OCI-LY1 (cell line): ENCODE data around the gene TRA2B.

Source experiments
- H2AFZ ChIP-seq: fragments of 200-600 bp; sonication (generic), shearing (Covaris generic); 2 replicates; pipeline ENCODE4 v1.6.0; 2014; ENCODE audit warnings: antibody characterized with exemption, mild to moderate bottlenecking, low read length
- H3F3A ChIP-seq: fragments of 200-600 bp; sonication (generic), shearing (Covaris generic); 2 replicates; pipeline ENCODE4 v1.6.0; 2014; ENCODE audit warnings: mild to moderate bottlenecking, antibody characterized with exemption, low read length, moderate library complexity; ENCODE audit not compliant: insufficient read depth
- H3K27ac ChIP-seq: fragments of 200-600 bp; sonication (generic); 2 replicates; pipeline ENCODE4 v1.5.1; 2014; ENCODE audit warnings: low read length, mixed run types, mild to moderate bottlenecking, low read depth; ENCODE audit not compliant: poor library complexity, severe bottlenecking
- H3K27me3 ChIP-seq: fragments of 200-600 bp; sonication (generic); 2 replicates; pipeline ENCODE4 v1.6.0; 2014; ENCODE audit warnings: antibody characterized with exemption, mild to moderate bottlenecking, low read length, moderate library complexity; ENCODE audit not compliant: insufficient read depth
- H3K36me3 ChIP-seq: fragments of 200-600 bp; sonication (generic); 2 replicates; pipeline ENCODE4 v1.6.1; 2014; ENCODE audit warnings: mild to moderate bottlenecking, antibody characterized with exemption, low read length, moderate library complexity, mixed read lengths; ENCODE audit not compliant: insufficient read depth
- H3K4me1 ChIP-seq: fragments of 200-600 bp; sonication (generic); 2 replicates; pipeline ENCODE4 v1.5.1; 2014; ENCODE audit warnings: mild to moderate bottlenecking, low read length, moderate library complexity; ENCODE audit not compliant: insufficient read depth, severe bottlenecking
- H3K4me2 ChIP-seq: fragments of 200-600 bp; sonication (generic), shearing (Covaris generic); 2 replicates; pipeline ENCODE4 v1.6.1; 2014; ENCODE audit warnings: low read length
- H3K4me3 ChIP-seq: fragments of 200-600 bp; sonication (generic); 2 replicates; pipeline ENCODE4 v1.5.1; 2014; ENCODE audit warnings: low read length, low read depth, mild to moderate bottlenecking, mixed read lengths; ENCODE audit not compliant: poor library complexity, severe bottlenecking
- H3K79me2 ChIP-seq: fragments of 200-600 bp; shearing (Covaris generic); 2 replicates; pipeline ENCODE4 v1.6.1; 2016; ENCODE audit warnings: mixed run types, low read length, mixed read lengths; ENCODE audit not compliant: insufficient read depth
- H3K9ac ChIP-seq: fragments of 200-600 bp; sonication (generic), shearing (Covaris generic); 2 replicates; pipeline ENCODE4 v1.6.1; 2014; ENCODE audit warnings: mild to moderate bottlenecking, low read length, mixed read lengths
- H3K9me2 ChIP-seq: fragments of 200-600 bp; sonication (generic), shearing (Covaris generic); 2 replicates; pipeline ENCODE4 v1.6.1; 2014; ENCODE audit warnings: low read depth, mild to moderate bottlenecking, low read length, mixed read lengths
- H3K9me3 ChIP-seq: fragments of 200-600 bp; shearing (Covaris generic); 2 replicates; pipeline ENCODE4 v1.6.1; 2014; ENCODE audit warnings: low read length, mixed read lengths
- H4K20me1 ChIP-seq: fragments of 200-600 bp; sonication (generic), shearing (Covaris generic); 2 replicates; pipeline ENCODE4 v1.6.0; 2016; ENCODE audit warnings: mild to moderate bottlenecking, low read length; ENCODE audit not compliant: insufficient read depth
- CTCF ChIP-seq: fragments of 200-600 bp; sonication (generic), shearing (Covaris generic); IDR thresholded peaks from 2 replicates; pipeline ENCODE4 v1.5.1; 2017; ENCODE audit warnings: mild to moderate bottlenecking, antibody characterized with exemption, low read length, moderate library complexity, mixed read lengths
- EZH2 ChIP-seq: fragments of 200-600 bp; sonication (generic), shearing (Covaris generic); IDR thresholded peaks from 2 replicates; pipeline ENCODE4 v1.8.0; 2017; ENCODE audit warnings: borderline replicate concordance, mixed run types, mild to moderate bottlenecking, antibody characterized with exemption, low read length, moderate library complexity, mixed read lengths

The TRA2B gene

DNA sequence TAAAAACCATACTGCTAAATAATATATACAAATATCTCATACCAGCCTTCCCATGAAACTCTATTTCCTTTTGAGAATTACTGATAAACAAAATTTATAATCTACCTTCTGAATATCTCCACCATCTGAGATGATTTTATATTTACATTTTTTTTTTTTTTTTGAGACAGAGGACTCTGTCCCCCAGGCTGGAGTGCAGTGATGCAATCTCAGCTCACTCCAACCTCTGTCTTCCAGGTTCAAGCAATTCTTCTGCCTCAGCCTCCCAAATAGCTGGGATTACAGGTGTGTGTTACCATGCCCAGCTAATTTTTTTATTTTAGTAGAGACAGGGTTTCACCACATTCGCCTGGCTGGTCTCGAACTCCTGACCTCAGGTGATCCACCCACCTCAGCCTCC lies 70.2 kb downstream of the TRA2B start:
- Histone ChIP-seq H4K20me1 (no peaks in the 10 kb centered on the region), H3K9me3 (no peaks in the 10 kb centered on the region), H3K36me3 (no peaks in the 10 kb centered on the region), H3K27me3 (no peaks in the 10 kb centered on the region), H3K79me2 (no peaks in the 10 kb centered on the region), H3K4me2 (no peak overlapping the region), H3K9ac (no peak overlapping the region), H3K27ac (no peak overlapping the region), H3F3A (no peaks in the 10 kb centered on the region), H3K9me2 (no peaks in the 10 kb centered on the region), H2AFZ (no peak overlapping the region), H3K4me3 (no peak overlapping the region), H3K4me1 (no peaks in the 10 kb centered on the region)
- TF ChIP-seq EZH2 (no peak), CTCF (no peak)

DNA sequence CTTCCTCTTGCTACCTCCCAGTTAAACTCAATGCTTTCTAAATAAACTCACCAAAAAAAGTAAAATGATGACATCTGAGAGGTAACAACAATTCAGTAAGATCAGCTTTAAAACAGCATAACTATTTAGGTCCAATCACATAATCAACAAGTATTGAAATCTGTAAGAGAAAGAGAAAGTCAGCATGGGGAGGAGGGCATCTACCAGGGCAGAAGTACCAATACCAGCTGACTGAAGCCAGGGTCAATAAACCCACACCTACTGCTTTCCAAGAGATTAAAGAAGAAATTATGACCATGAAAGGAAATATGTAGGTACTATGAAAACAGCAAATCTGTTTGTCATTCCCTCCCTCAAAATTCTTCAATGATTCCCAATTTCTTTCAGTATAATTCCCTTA lies 70.8 kb downstream of the TRA2B start:
- H3K9me2 ChIP-seq = no peaks in the 10 kb centered on the region
- H3F3A ChIP-seq = no peaks in the 10 kb centered on the region
- no peaks in the 10 kb centered on the region for H3K9me3 ChIP-seq
- H3K9ac ChIP-seq = no peak overlapping the region
- no peaks in the 10 kb centered on the region for H3K36me3 ChIP-seq
- H3K27ac ChIP-seq = no peak overlapping the region
- no peaks in the 10 kb centered on the region for H3K79me2 ChIP-seq
- TF ChIP-seq EZH2 (no peak), CTCF (no peak)
- H2AFZ ChIP-seq = no peak overlapping the region
- no peaks in the 10 kb centered on the region for H3K27me3 ChIP-seq
- H3K4me2 ChIP-seq = no peak overlapping the region
- no peaks in the 10 kb centered on the region for H4K20me1 ChIP-seq
- no peaks in the 10 kb centered on the region for H3K4me1 ChIP-seq
- H3K4me3 ChIP-seq = no peak overlapping the region

- Histone ChIP-seq H3K36me3 (no peaks in the 10 kb centered on the region), H3K9me2 (no peaks in the 10 kb centered on the region), H4K20me1 (no peaks in the 10 kb centered on the region), H3K79me2 (no peaks in the 10 kb centered on the region), H3K9ac (no peak overlapping the region), H3K27ac (no peak overlapping the region), H3K27me3 (no peaks in the 10 kb centered on the region), H3F3A (no peaks in the 10 kb centered on the region), H3K4me3 (no peak overlapping the region), H3K4me1 (no peaks in the 10 kb centered on the region), H2AFZ (no peak overlapping the region), H3K9me3 (no peaks in the 10 kb centered on the region), H3K4me2 (no peak overlapping the region)
- TF ChIP-seq CTCF = no peak
- TF ChIP-seq EZH2 = no peak
These were observed 71.3 kb downstream of the TRA2B start for GRCh38 chr3:185866555-185866954.
